Activated CD8-positive, alpha-beta memory T cell treated with anti-CD3 and anti-CD28 coated beads for 36 hours (primary cell): ENCODE data around the gene GPSM1. TPM values are rescaled to one million over a fixed set of nuclear protein-coding genes. Genes with fewer than 3 reads are reported as not detected.
"Not testable (repeated sequence)": the region's sequence is repeated elsewhere in the genome, so short reads cannot be mapped to it uniquely, and the experiment has no call there.

Source experiments
- CTCF ChIA-PET: fragments of 350-600 bp; sonication (Branson Sonifier 250); formaldehyde crosslinking; loops from one replicate; lab custom pipeline; 2021; ENCODE audit warnings: antibody characterized with exemption; lab: Charles Lee
- POLR2A ChIA-PET: fragments of 350-600 bp; sonication (Branson Sonifier 250); formaldehyde crosslinking; loops from one replicate; lab custom pipeline; 2021; ENCODE audit warnings: antibody characterized with exemption; lab: Charles Lee
- total RNA-seq, 2 experiments: library from RNA; stranded (reverse); gene quantifications; one replicate each; pipeline ENCODE4 v1.2.3, GENCODE V29; 2021

Gene GPSM1
- total RNA-seq, 2 experiments from 2014 or later: 7.5 to 8.6 TPM

- ChIA-PET POLR2A (no interaction called here), CTCF (no interaction called here)
These were observed 67.6 kb downstream of the GPSM1 start for GRCh38 chr9:136395020-136395340.

GRCh38 chr9:136395345-136396218 lies 68.2 kb downstream of the GPSM1 start:
- POLR2A ChIA-PET: no interaction called here
- CTCF ChIA-PET: interaction anchor here (2.6 kb wide), 1 partner anchor 32 kb away, joined by 9 read pairs; the partner anchor contains the start of gene DNLZ

GRCh38 chr9:136396219-136396515 lies 68.8 kb downstream of the GPSM1 start:
- ChIA-PET CTCF (interaction anchor here (2.6 kb wide), 1 partner anchor 33 kb away, joined by 9 read pairs; the partner anchor contains the start of gene DNLZ), POLR2A (no interaction called here)

- POLR2A ChIA-PET: no interaction called here
- CTCF ChIA-PET: interaction anchor here (2.6 kb wide), 1 partner anchor 34 kb away, joined by 9 read pairs; the partner anchor contains the start of gene DNLZ
These were observed 70.3 kb downstream of the GPSM1 start for GRCh38 chr9:136397643-136398042.

DNA sequence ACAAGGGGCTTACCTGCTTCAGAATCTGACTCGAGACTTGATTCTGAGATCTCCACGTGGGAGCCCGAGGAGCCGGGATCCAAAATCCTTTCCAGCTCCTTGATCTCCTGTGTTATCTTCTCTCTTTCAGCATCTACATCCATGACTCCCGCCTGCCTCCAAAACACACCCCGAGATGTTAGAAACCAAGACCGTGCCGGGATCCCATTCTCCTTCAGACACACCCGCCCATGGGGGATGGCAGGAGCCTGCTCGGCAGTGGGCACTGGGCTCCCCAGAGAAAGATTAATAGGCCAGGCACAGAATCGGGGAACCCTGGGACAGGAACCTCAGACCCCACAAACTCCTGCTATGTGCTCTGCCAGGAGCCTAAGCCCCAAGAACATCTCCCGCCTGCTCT lies 70.9 kb downstream of the GPSM1 start:
- CTCF ChIA-PET: interaction anchor here (2.6 to 4.0 kb wide), 2 partner anchors 12 to 35 kb away, joined by 9 to 24 read pairs; partner anchors contain the start of genes DNLZ, ENTR1 and PMPCA
- POLR2A ChIA-PET: interaction anchor here (0.6 kb wide), 1 partner anchor 28 kb away, joined by 4 read pairs; no protein-coding TSS in a partner anchor

DNA sequence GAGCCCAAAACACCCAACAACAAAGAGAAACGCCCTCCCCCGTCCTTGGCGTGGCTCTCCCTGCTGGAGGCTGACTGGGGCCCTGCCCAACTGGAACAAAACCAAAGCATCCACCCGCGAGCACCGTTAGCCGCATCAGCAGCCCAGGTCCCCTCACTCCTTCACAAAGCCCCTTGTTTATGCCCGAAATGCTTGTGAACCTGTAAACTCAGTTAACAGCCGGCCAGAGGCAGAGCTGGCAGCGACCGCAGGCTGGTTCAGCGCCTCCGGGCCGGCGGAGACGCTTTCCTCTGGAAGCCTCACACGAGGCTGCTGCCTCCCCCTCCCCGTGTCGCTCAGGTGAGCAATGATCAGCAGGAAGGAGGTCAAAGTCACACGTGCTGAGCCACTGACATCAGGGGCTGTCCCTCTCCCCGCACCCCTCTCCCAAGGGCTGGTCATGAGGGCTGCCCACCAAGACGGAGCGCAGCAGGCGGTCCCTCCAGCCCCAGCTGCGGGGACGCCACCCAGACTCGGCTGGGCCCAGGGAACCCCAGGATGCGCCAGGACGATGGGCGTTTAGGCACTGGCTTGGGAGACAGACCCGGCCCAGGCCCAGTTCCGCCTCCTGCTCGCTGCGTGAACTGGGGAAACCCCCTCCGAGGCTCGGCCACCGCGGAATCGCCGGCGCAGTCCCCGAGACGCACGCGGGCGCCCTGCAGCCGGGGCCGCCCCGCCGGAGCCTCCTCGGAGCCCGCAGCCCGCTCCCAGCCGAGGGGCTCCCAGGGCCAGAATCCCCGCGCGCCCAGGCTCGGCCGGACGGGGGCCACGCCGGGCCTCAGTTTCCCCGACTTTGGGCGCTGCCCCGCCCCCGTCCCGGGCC lies 72.1 kb downstream of the GPSM1 start:
- POLR2A ChIA-PET: no interaction called here
- CTCF ChIA-PET: interaction anchor here (0.6 to 4.0 kb wide), 4 partner anchors 11 to 235 kb away, joined by 4 to 24 read pairs (median 10); partner anchors contain the start of genes DNLZ, ENTR1 and PMPCA

DNA sequence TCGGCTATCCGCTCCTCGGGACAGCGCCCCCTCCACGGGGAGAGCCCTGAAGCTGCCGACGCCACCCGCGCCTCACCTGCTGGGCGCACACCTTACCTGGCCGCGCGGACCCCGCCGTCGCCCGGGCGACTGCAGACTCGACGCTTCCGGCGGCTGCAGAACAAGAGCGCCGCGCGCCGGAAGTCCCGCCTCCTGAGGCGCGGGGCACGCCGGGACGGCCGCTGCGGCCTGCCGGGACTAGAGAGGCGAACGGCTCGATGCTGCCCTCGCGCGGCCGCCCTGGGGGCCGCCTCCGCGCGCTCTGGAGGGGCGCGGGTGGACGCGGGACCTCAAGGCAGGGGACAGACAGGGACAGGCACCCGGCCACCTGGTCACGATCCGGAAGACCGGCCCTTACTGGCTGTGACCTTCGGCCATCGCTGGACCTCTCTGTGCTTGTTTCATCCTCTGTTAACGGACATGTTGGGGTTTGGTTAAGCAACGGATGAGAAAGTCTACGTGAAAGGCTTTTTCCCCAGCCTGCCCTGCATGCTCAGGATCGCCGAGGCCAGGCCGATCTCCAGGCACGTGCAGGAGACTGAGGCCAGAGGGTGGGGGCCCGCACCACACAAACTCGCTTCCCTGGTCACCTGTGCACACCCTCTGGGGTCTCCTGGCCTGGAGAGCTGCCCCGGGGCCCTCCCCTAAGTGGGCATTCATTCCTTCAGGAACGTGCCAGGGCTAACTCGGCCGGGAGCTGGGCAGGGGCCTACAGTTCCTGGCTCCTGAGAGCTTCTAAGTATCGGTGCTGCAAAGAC lies 72.9 kb downstream of the GPSM1 start, which contains the start of gene SNAPC4:
TSS of gene SNAPC4 (minus strand) at position 133 of the 797 bp plus-strand sequence. CDS start 1,742 bp downstream, outside the sequence.
- ChIA-PET POLR2A (interaction anchor here (1.2 to 1.3 kb wide), 2 partner anchors 9 to 37 kb away, joined by 5 to 11 read pairs; partner anchors contain the start of genes DNLZ, ENTR1 and PMPCA), CTCF (interaction anchor here (0.7 to 4.0 kb wide), 5 partner anchors 8 to 37 kb away, joined by 3 to 24 read pairs (median 5); partner anchors contain the start of genes DNLZ, ENTR1 and PMPCA)

DNA sequence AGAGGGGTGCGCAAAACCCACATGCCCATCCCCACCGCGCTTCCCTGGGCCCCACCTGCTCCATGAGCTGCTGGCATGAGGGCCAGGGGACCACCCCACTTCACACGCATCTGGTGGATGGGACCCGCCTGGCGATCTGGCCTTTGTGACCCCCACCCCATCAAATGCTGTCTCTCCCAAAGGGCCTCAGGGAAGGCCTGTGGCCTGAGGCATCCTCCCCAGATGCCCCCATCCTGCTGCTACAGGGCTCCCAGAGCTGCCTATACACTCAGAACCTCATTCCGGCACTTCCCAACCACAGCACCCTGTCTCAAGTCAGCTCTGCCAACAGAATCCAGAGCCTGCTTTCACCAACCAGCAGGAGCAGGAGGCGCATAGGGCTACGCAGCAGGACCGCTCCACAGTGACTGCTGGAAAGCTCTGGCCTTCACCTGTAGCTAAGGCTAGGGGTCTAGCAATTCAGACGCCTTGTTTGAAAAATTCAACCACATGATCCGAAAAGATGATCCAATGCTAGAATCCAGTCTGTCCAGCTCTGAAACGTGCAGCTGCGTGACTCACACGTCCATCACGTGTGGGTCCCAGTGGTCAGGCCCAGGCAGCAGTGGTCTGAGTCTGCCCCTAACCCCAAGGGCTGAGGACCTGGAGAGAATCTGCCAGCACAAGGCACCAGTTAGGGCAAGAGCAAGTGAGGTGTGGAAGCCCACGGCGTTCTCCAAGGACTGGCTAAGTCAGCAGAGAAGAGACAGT lies 74.0 kb downstream of the GPSM1 start:
- POLR2A ChIA-PET: interaction anchor here (1.2 to 1.3 kb wide), 2 partner anchors 8 to 38 kb away, joined by 5 to 11 read pairs; partner anchors contain the start of genes DNLZ, ENTR1 and PMPCA

GRCh38 chr9:136402067-136402466 lies 74.7 kb downstream of the GPSM1 start:
- ChIA-PET POLR2A (no interaction called here), CTCF (interaction anchor here (0.6 to 4.0 kb wide), 3 partner anchors 8 to 720 kb away, joined by 3 to 24 read pairs (median 5); partner anchors contain the start of genes ENTR1 and PMPCA)

More for the DNA sequence above, 74.0 kb downstream of the GPSM1 start:
- CTCF ChIA-PET: interaction anchor here (0.6 to 4.0 kb wide), 5 partner anchors 9 to 721 kb away, joined by 3 to 24 read pairs (median 5); partner anchors contain the start of genes DNLZ, ENTR1 and PMPCA

DNA sequence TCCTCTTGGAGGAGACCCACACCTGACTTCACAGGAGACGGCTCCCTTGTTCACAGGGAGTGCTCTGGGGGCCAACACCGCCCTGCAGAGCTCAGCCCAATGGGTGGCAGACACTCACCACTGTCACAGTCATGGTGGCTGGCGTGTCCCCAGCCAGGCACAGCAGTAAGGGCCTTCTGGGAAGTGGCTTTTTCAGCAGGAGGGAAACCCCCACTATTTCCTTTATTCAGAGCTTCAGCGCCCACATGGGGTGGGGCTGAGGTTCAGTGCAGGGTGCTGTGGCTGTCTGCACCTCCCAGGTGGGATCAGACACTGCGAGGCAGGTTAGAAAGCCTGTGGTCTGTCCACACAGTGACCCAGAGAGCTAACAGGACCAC lies 76.2 kb downstream of the GPSM1 start:
- ChIA-PET POLR2A (interaction anchor here (0.7 to 1.2 kb wide), 3 partner anchors 41 to 143 kb away, joined by 3 read pairs; no protein-coding TSS in a partner anchor), CTCF (interaction anchor here (0.9 to 1.6 kb wide), 7 partner anchors 10 to 41 kb away, joined by 3 to 8 read pairs (median 3); partner anchors contain the start of gene DNLZ)

- ChIA-PET POLR2A (interaction anchor here (0.8 to 1.2 kb wide), 2 partner anchors 41 to 142 kb away, joined by 3 read pairs; no protein-coding TSS in a partner anchor), CTCF (interaction anchor here (0.9 to 1.6 kb wide), 7 partner anchors 9 to 41 kb away, joined by 3 to 8 read pairs (median 3); partner anchors contain the start of gene DNLZ)
These were observed 76.8 kb downstream of the GPSM1 start for GRCh38 chr9:136403915-136404800.

DNA sequence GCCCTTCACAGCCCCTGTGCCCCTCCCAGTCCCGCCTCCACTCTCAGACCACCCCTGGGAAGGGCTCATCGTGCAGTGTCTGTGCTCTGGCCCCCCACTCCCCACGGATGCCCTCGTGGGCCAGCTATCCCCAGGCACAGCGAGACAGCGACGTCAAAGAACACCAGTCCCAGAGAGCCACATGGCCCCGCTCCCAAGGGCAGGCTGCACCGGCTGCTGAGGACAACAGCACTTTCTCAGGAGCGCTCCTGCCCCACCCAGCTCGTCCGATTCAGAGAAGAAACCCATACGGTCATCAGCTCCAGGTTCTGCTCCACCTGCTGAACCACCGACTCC lies 77.4 kb downstream of the GPSM1 start:
- POLR2A ChIA-PET: no interaction called here
- CTCF ChIA-PET: interaction anchor here (1.3 kb wide), 1 partner anchor 19 kb away, joined by 5 read pairs; no protein-coding TSS in a partner anchor

- ChIA-PET CTCF (no interaction called here), POLR2A (no interaction called here)
These were observed 78.1 kb downstream of the GPSM1 start for GRCh38 chr9:136405481-136405880.

GRCh38 chr9:136405904-136406303 lies 78.6 kb downstream of the GPSM1 start:
- POLR2A ChIA-PET, CTCF ChIA-PET: not testable (repeated sequence)

- CTCF ChIA-PET, POLR2A ChIA-PET: not testable (repeated sequence)
These were observed 79.7 kb downstream of the GPSM1 start for GRCh38 chr9:136407061-136407460.

GRCh38 chr9:136407911-136408310 lies 80.6 kb downstream of the GPSM1 start:
- CTCF ChIA-PET: interaction anchor here (0.7 kb wide), 1 partner anchor 33 kb away, joined by 3 read pairs; no protein-coding TSS in a partner anchor
- POLR2A ChIA-PET: no interaction called here
